IMR-90 (cell line): ENCODE data around the gene BLOC1S5. TPM values are rescaled to one million over a fixed set of nuclear protein-coding genes. Genes with fewer than 3 reads are reported as not detected.

Source experiments
- ATAC-seq: fragments of 200-7000 bp; cut with Tn5 transposase; 2 replicates; pipeline ENCODE4 v1.9.1; 2020; ENCODE audit warnings: low read depth, mild to moderate bottlenecking, moderate library complexity
- BruUV-seq: library from RNA; stranded (reverse); fragments of 400-500 nt; replicated peaks from 2 replicates; lab custom pipeline; 2021; lab: Mats Ljungman, UMichigan
- CTCF ChIA-PET: fragments of 300-600 bp; formaldehyde crosslinking; extraction: SDS; loops from one replicate; lab custom pipeline; 2021; ENCODE audit warnings: antibody characterized with exemption; lab: Yijun Ruan, JAX
- POLR2A ChIA-PET: fragments of 300-600 bp; sonication (Branson Sonifier 250); formaldehyde crosslinking; loops from one replicate; lab custom pipeline; 2022; ENCODE audit warnings: antibody characterized with exemption; ENCODE audit not compliant: unreplicated experiment; lab: Charles Lee
- DNase-seq: peaks from one replicate; pipeline ENCODE4 v3.0.0; 2013
- H2AFZ ChIP-seq: replicated peaks from 2 replicates; pipeline ENCODE3; 2013; ENCODE audit warnings: low read length, mild to moderate bottlenecking; ENCODE audit not compliant: poor library complexity
- H2AK5ac ChIP-seq: 2 replicates; pipeline ENCODE4 v1.6.1; 2013; ENCODE audit warnings: low read depth, low read length, inconsistent platforms
- H2AK9ac ChIP-seq: replicated peaks from 2 replicates; pipeline ENCODE3; 2013; ENCODE audit warnings: mild to moderate bottlenecking, low read depth, low read length, moderate library complexity; ENCODE audit not compliant: poor library complexity
- H2BK120ac ChIP-seq: 2 replicates; pipeline ENCODE4 v1.6.1; 2013; ENCODE audit warnings: low read depth, low read length, inconsistent platforms
- H2BK15ac ChIP-seq: 3 replicates; pipeline ENCODE4 v1.6.1; 2013; ENCODE audit warnings: low read depth, low read length, inconsistent platforms
- H2BK20ac ChIP-seq: 2 replicates; pipeline ENCODE4 v1.6.1; 2013; ENCODE audit warnings: low read depth, mild to moderate bottlenecking, inconsistent platforms, low read length, moderate library complexity
- H2BK5ac ChIP-seq: 2 replicates; pipeline ENCODE4 v1.6.1; 2013; ENCODE audit warnings: mild to moderate bottlenecking, low read depth, low read length, inconsistent platforms; ENCODE audit not compliant: poor library complexity, severe bottlenecking
- H3K14ac ChIP-seq: replicated peaks from 2 replicates; pipeline ENCODE4 v1.6.1; 2013; ENCODE audit warnings: low read depth, low read length, inconsistent platforms
- H3K18ac ChIP-seq: 2 replicates; pipeline ENCODE4 v1.6.1; 2013; ENCODE audit warnings: low read depth, low read length, control low read depth
- H3K23ac ChIP-seq: 2 replicates; pipeline ENCODE4 v1.6.1; 2013; ENCODE audit warnings: low read depth, low read length, inconsistent platforms
- H3K27ac ChIP-seq: 2 replicates; pipeline ENCODE4 v1.5.1; 2013; ENCODE audit warnings: mild to moderate bottlenecking, control low read depth, low read length; ENCODE audit not compliant: insufficient read depth
- H3K27me3 ChIP-seq: 2 replicates; pipeline ENCODE4 v1.6.1; 2013; ENCODE audit warnings: low read length; ENCODE audit not compliant: control insufficient read depth, insufficient read depth
- H3K36me3 ChIP-seq: 2 replicates; pipeline ENCODE4 v1.6.1; 2013; ENCODE audit warnings: low read length, mixed read lengths; ENCODE audit not compliant: control insufficient read depth, insufficient read depth
- H3K4ac ChIP-seq: 2 replicates; pipeline ENCODE4 v1.6.1; 2013; ENCODE audit warnings: low read depth, low read length, inconsistent platforms
- H3K4me1 ChIP-seq: 2 replicates; pipeline ENCODE4 v1.6.1; 2013; ENCODE audit warnings: low read length, mixed read lengths; ENCODE audit not compliant: control insufficient read depth, insufficient read depth
- H3K4me2 ChIP-seq: 2 replicates; pipeline ENCODE4 v1.6.1; 2013; ENCODE audit warnings: low read depth, mild to moderate bottlenecking, control low read depth, low read length, moderate library complexity
- H3K4me3 ChIP-seq: 2 replicates; pipeline ENCODE4 v1.5.1; 2013; ENCODE audit warnings: low read depth, mild to moderate bottlenecking, control low read depth, low read length, moderate library complexity; ENCODE audit not compliant: insufficient read depth
- H3K56ac ChIP-seq: 2 replicates; pipeline ENCODE4 v1.6.1; 2013; ENCODE audit warnings: low read length, inconsistent platforms; ENCODE audit not compliant: insufficient read depth; ENCODE audit errors: extremely low read depth
- H3K79me1 ChIP-seq, 2 experiments: 2 replicates each; pipeline ENCODE4 v1.6.1; 2013; ENCODE audit warnings: low read length in 2 of 2, inconsistent platforms in 1 of 2, low read depth in 1 of 2
- H3K9ac ChIP-seq: 2 replicates; pipeline ENCODE4 v1.6.1; 2013; ENCODE audit warnings: low read depth, low read length, control low read depth
- H3K9me1 ChIP-seq: 2 replicates; pipeline ENCODE4 v1.6.1; 2013; ENCODE audit warnings: low read length, inconsistent platforms; ENCODE audit not compliant: insufficient read depth
- H3K9me3 ChIP-seq: 2 replicates; pipeline ENCODE4 v1.6.1; 2013; ENCODE audit warnings: low read length; ENCODE audit not compliant: control insufficient read depth, insufficient read depth
- H4K20me1 ChIP-seq: 2 replicates; pipeline ENCODE4 v1.6.1; 2013; ENCODE audit warnings: low read length, inconsistent platforms; ENCODE audit not compliant: insufficient read depth
- H4K5ac ChIP-seq: 2 replicates; pipeline ENCODE4 v1.6.1; 2013; ENCODE audit warnings: mild to moderate bottlenecking, low read depth, low read length, control low read depth
- H4K8ac ChIP-seq, 2 experiments: 2 replicates each; pipeline ENCODE4 v1.6.1; 2013; ENCODE audit warnings: low read depth in 2 of 2, low read length in 2 of 2, control low read depth in 1 of 2, inconsistent platforms in 1 of 2
- H4K91ac ChIP-seq: 2 replicates; pipeline ENCODE4 v1.6.1; 2013; ENCODE audit warnings: low read depth, low read length, inconsistent platforms; ENCODE audit not compliant: insufficient read depth
- CEBPB ChIP-seq: IDR thresholded peaks from 2 replicates; pipeline ENCODE4 v1.6.1; 2012; ENCODE audit warnings: low read depth, low read length, improper control_type of control experiment
- CHD1 ChIP-seq: IDR thresholded peaks from 2 replicates; pipeline ENCODE4 v1.6.1; 2012; ENCODE audit warnings: low read depth, low read length, improper control_type of control experiment
- CTCF ChIP-seq: conservative IDR thresholded peaks from 2 replicates; pipeline ENCODE4 v1.5.1; 2012; ENCODE audit warnings: mild to moderate bottlenecking, low read depth, low read length, improper control_type of control experiment
- ELK1 ChIP-seq: fragments of 150-350 bp; IDR thresholded peaks from 2 replicates; pipeline ENCODE4 v1.6.1; 2016; ENCODE audit warnings: low read depth, mild to moderate bottlenecking, low read length, moderate library complexity, borderline replicate concordance
- MXI1 ChIP-seq: IDR thresholded peaks from 2 replicates; pipeline ENCODE4 v1.6.1; 2012; ENCODE audit warnings: low read depth, mild to moderate bottlenecking, low read length, moderate library complexity, borderline replicate concordance
- NFE2L2 ChIP-seq: fragments of 150-350 bp; IDR thresholded peaks from 2 replicates; pipeline ENCODE4 v1.6.1; 2016; ENCODE audit warnings: low read depth, mild to moderate bottlenecking, low read length
- RAD21 ChIP-seq: IDR thresholded peaks from 2 replicates; pipeline ENCODE4 v1.6.1; 2012; ENCODE audit warnings: low read length, improper control_type of control experiment
- RCOR1 ChIP-seq: IDR thresholded peaks from 2 replicates; pipeline ENCODE4 v1.6.1; 2012; ENCODE audit warnings: mild to moderate bottlenecking, low read length, improper control_type of control experiment; ENCODE audit not compliant: insufficient replicate concordance
- RFX5 ChIP-seq: IDR thresholded peaks from 2 replicates; pipeline ENCODE4 v1.8.0; 2012; ENCODE audit warnings: low read depth, mild to moderate bottlenecking, low read length, moderate library complexity
- USF2 ChIP-seq: fragments of 150-350 bp; IDR thresholded peaks from 2 replicates; pipeline ENCODE4 v1.6.1; 2017; ENCODE audit warnings: mild to moderate bottlenecking, antibody characterized with exemption, low read length, low read depth
- WGBS, 2 experiments: methylation state at CpG; one replicate each; pipeline versions ENCODE4 v1.1.5 to v1.1.7; 2013; ENCODE audit warnings: missing lambda C conversion rate in 2 of 2; ENCODE audit not compliant: insufficient read length in 1 of 2; ENCODE audit errors: extremely low coverage in 2 of 2; 5-methylcytosine and 5-hydroxymethylcytosine counted together
- dilution Hi-C: fragments of 300-500 bp; cut with HindIII; formaldehyde crosslinking; loops from one replicate; pipeline ENCODE4 v1.14.3; 2018; ENCODE audit warnings: low sequenced_read_pairs; ENCODE audit not compliant: unreplicated experiment
- in situ Hi-C: fragments of 300-500 bp; cut with MboI; formaldehyde crosslinking; loops from 3 replicates; pipeline ENCODE4 v1.14.3; 2019; ENCODE audit warnings: low sequenced_read_pairs, inconsistent platforms, mixed read lengths
- intact Hi-C: fragments of 100-400 bp; cut with micrococcal nuclease; formaldehyde crosslinking; loops from 2 replicates; pipeline ENCODE4 v1.10.0; 2022
- polyA plus RNA-seq, 3 experiments: library from polyadenylated mRNA; depleted of rRNA; stranded (reverse); fragments of >200 nt; gene quantifications; 2 replicates each; pipeline ENCODE4 v1.2.3, GENCODE V29; 2012; ENCODE audit warnings: low replicate concordance in 1 of 3
- total RNA-seq: library from RNA; depleted of rRNA; stranded (reverse); fragments of >200 nt; gene quantifications from 2 replicates; pipeline ENCODE4 v1.2.3, GENCODE V29; 2012

The BLOC1S5 gene
- total and polyA plus RNA-seq, 2 of the 4 experiments (the other 2 are of a cell fraction) = 4.8 to 17.2 TPM

- Histone ChIP-seq H2BK15ac (no peak overlapping the region), H3K9me3 (no peaks in the 10 kb centered on the region), H3K4me2 (no peak overlapping the region), H4K91ac (no peak overlapping the region), H4K8ac (no peak overlapping the region), H3K27me3 (no peaks in the 10 kb centered on the region), H2BK5ac (no peak overlapping the region), H2BK120ac (no peak overlapping the region), H3K79me1 (peaks cover 0 to 14% of the 10 kb centered on the region in 2 experiments; a peak in 3 of 4 replicates), H3K18ac (no peak overlapping the region), H2AK5ac (no peak overlapping the region), H2AFZ (no peak overlapping the region), H3K4me1 (peaks cover 2% of the 10 kb centered on the region; the same call in 1 of the 2 replicates), H3K23ac (no peak overlapping the region), H4K20me1 (no peaks in the 10 kb centered on the region), H2AK9ac (no peak overlapping the region), H3K4ac (no peak overlapping the region), H4K5ac (no peak overlapping the region), H3K14ac (no peak overlapping the region), H3K56ac (no peak overlapping the region), H3K4me3 (no peak overlapping the region), H3K9me1 (no peaks in the 10 kb centered on the region), H3K27ac (no peak overlapping the region), H3K9ac (no peak overlapping the region), H2BK20ac (no peak overlapping the region), H3K36me3 (peaks cover 4% of the 10 kb centered on the region; the same call in 1 of the 2 replicates)
- intact Hi-C loops = no loop called here
- no TSS peak for BruUV-seq
- CTCF ChIA-PET = no interaction called here
- WGBS, 2 experiments = 100% methylated on average over 1 of the region's 3 CpGs; no CpG with 5 or more reads in 1 of the 2 experiments
- dilution Hi-C loops = no loop called here
- in situ Hi-C loops = loop anchor here (25.0 kb wide), 1 partner anchor 773 kb away; no protein-coding TSS in a partner anchor
- ATAC-seq (no peak), DNase-seq (no peak)
- POLR2A ChIA-PET = no interaction called here
- TF ChIP-seq MXI1 = no peak
- TF ChIP-seq RCOR1 = no peak
- no peak for TF ChIP-seq RAD21
- TF ChIP-seq NFE2L2 = no peak
- no peak for TF ChIP-seq RFX5
- TF ChIP-seq USF2 = no peak
- TF ChIP-seq ELK1 = no peak
- no peak for TF ChIP-seq CHD1
- no peak for TF ChIP-seq CEBPB
- TF ChIP-seq CTCF = no peak
Observed at GRCh38 chr6:8060346-8060745, 3.8 kb downstream of the BLOC1S5 start.
